ENCODE measurements around the gene PAPPA.

PAPPA gene

DNA sequence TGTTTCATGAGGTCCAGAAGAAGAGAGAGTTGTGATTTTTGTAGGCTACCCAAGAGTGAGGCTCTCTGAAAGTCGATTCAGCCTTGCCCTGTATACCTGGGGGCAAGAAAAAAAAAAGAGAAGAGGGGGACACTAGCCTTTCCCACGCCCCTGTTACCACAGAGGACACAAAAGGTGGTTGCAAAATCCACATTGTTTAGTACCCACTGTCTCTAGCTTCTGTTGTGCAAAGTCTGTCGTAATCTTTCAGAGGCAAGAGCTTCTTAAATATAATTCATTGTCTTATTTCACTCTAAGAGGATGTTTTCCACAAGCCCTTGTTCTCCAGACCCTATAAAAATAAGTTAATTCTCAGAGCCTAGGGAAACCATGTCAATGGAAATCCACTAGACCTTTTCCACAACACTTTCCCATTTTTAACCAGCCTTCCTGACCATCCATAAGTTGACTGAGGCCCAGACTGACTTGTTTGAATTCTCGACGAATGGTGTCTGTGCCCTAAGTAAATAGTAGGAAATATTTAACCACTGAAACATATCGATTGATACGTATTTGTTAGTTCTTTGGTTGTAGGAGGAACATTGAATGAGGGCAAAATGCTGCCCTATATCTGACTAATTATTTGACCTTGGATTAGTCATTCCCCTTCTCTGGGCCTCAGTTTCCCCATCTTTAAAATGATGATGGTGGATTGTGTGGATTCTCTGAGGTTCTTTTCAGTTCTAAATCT, 182.7 kb downstream of the PAPPA start:
- Mint-ChIP-seq H3K4me1 (no peaks in the 10 kb centered on the region), H3K4me3 (no peak overlapping the region), H3K27me3 (no peaks in the 10 kb centered on the region), H3K9me3 (peaks cover 0 to 4% of the 10 kb centered on the region in 2 donors), H3K27ac (no peak overlapping the region)
- DNase-seq (no peak), ATAC-seq (no peak)

DNA sequence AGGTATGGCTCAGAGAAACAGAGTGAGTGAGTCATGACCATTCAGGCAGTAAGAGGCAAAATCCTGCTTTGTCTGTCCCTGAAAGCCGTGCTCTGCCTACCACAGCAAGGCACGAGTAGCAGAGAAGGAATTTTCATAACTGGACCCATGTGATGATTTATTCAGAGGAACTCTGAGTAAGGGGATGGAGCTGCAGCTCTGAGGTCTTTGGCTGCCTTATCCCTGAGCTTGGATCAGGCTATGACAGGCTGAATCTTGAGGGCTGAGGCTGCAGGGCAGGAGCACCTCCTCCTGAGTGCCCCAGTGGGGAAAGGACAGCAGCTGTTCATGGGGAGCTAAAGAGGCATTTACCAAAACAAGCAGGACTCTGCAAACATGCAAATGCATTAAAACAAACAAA, 183.4 kb downstream of the PAPPA start:
- peak overlapping the region in 1 of 2 donors; percentile 13 for H3K27ac Mint-ChIP-seq
- H3K4me3 Mint-ChIP-seq = no peak overlapping the region
- no peaks in the 10 kb centered on the region for H3K27me3 Mint-ChIP-seq
- no peaks in the 10 kb centered on the region for H3K4me1 Mint-ChIP-seq
- ATAC-seq = no peak
- H3K9me3 Mint-ChIP-seq = peaks cover 0 to 7% of the 10 kb centered on the region in 2 donors
- DNase-seq = no peak

DNA sequence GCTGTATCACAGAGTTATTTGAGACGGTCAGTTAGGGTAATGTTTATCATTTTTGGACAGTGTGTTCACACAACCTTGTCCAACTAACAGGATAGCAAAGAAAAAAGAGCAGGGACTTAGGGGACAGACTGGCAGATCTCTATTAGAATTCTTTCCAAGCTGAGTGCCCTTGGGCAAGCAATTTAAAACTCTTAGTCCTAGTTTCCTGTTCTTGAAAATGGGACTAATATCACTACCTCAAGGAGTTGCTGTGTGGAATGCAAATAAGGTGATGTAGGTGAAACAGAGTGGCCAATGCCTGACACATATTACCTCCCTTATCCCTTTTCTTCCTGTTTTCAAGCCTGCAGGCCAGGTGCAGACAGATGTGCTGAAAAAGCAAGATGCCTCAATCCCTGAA, 186.7 kb downstream of the PAPPA start:
- H3K27ac Mint-ChIP-seq = no peak overlapping the region
- peaks cover 0 to 7% of the 10 kb centered on the region in 2 donors for H3K9me3 Mint-ChIP-seq
- no peaks in the 10 kb centered on the region for H3K4me1 Mint-ChIP-seq
- DNase-seq (no peak), ATAC-seq (no peak)
- no peaks in the 10 kb centered on the region for H3K27me3 Mint-ChIP-seq
- no peak overlapping the region for H3K4me3 Mint-ChIP-seq

DNA sequence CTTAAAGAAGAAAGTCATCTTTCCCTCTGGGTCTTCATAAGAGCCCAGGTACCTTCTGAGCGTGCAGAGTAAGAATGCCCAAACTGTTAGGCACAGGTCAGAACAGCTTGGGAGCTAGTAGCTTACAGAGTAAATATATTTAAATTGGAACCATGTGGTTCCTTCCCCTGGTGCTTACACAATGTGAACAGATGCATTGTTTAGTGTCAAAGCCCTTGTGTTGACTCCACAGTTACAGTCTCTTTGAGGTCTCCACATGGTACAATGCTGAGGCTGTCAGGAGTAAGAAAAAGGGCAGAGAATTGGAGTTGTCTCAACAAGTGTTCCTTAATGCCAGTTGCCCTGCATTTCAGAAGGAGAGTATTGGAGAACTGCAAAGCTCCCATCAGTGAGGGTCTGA, 188.5 kb downstream of the PAPPA start:
- peaks cover 0 to 7% of the 10 kb centered on the region in 2 donors for H3K9me3 Mint-ChIP-seq
- H3K27me3 Mint-ChIP-seq = no peaks in the 10 kb centered on the region
- no peak overlapping the region for H3K27ac Mint-ChIP-seq
- DNase-seq = no peak
- no peaks in the 10 kb centered on the region for H3K4me1 Mint-ChIP-seq
- no peak for ATAC-seq
- no peak overlapping the region for H3K4me3 Mint-ChIP-seq

DNA sequence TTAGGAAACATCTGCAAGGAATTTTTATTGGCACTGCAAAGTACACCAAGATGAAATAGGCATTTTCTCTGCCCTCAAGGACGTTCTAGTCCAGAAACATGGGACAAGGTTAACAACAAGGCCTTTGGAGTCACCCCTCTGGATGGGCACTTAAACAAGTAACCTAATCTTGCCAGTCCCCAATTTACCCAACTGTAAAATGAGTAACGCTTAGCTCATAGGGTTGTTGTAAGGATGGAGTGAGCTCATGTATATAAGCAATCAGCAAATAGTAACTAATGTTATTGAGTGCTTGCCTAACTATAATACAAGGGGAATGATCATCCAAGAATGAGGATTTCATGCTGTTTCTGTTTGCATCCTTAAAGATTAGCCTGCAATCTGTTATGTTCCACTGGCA, 189.3 kb downstream of the PAPPA start:
- H3K4me3 Mint-ChIP-seq = no peak overlapping the region
- no peaks in the 10 kb centered on the region for H3K27me3 Mint-ChIP-seq
- no peak for DNase-seq

DNA sequence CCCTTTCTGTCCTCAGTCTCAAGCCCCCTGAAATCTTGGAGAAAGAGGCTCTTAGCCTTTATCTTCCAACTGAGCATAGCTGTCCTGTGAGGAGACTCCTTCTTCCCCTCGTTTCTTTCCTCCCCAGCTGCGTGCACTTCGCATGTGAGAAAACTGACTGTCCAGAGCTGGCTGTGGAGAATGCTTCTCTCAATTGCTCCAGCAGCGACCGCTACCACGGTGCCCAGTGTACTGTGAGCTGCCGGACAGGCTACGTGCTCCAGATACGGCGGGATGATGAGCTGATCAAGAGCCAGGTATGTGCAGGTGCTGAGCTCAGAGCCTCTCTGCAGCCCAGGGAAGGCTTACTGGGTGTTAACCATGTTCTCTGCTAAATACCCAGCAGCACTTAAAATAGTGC, 190.8 kb downstream of the PAPPA start:
- Mint-ChIP-seq H3K4me1 (no peaks in the 10 kb centered on the region), H3K9me3 (peaks cover 0 to 7% of the 10 kb centered on the region in 2 donors), H3K27ac (no peak overlapping the region), H3K4me3 (no peak overlapping the region), H3K27me3 (no peaks in the 10 kb centered on the region)
- ATAC-seq (no peak), DNase-seq (no peak)

More for the DNA sequence above, 189.3 kb downstream of the PAPPA start:
- H3K9me3 Mint-ChIP-seq = peaks cover 0 to 7% of the 10 kb centered on the region in 2 donors
- no peaks in the 10 kb centered on the region for H3K4me1 Mint-ChIP-seq
- H3K27ac Mint-ChIP-seq = no peak overlapping the region
- no peak for ATAC-seq

DNA sequence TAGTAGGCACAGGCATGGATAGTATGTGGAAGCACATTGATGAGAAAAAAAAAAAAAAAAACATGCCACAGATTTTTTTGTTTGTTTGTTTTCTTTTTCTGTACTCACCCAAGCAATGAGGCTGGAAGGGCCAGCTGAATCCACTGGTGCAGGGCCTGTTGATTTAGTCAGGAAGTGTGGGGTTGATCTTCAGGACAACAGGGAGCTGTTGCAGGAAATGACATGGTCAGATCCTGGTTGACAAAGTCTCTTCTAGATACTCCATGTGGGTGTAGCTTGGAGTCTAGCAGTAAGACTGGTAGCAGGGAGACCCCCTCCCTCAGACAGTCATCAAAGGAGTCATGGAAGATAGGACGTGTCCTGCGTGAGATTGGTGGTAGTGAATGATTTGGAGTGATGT, 191.8 kb downstream of the PAPPA start:
- no peak for ATAC-seq
- Mint-ChIP-seq H3K9me3 (peaks cover 0 to 7% of the 10 kb centered on the region in 2 donors), H3K27me3 (no peaks in the 10 kb centered on the region), H3K4me3 (no peak overlapping the region), H3K27ac (no peak overlapping the region), H3K4me1 (no peaks in the 10 kb centered on the region)
- no peak for DNase-seq

DNA sequence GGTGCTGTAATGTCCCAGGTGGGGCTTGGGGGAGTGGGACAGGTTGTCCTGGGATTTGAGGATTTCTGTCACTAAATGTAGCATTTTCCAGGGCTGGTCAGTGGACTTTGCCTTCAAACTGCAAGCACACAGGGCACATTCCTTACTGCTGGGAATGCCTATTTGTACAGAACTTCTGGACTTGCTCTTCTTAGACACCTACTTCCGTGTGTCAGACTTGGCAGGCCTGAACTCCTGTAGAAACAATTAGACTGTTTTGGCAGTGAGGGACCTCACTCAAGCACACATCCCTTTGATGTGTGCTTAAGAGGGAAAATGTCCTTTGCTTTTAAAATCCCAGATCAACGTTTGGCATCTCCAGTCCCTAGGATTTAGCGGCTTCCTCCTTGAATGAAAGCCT, 192.2 kb downstream of the PAPPA start:
- ATAC-seq (no peak), DNase-seq (no peak)
- no peak overlapping the region for H3K27ac Mint-ChIP-seq
- H3K4me3 Mint-ChIP-seq = no peak overlapping the region
- H3K27me3 Mint-ChIP-seq = no peaks in the 10 kb centered on the region
- H3K9me3 Mint-ChIP-seq = peaks cover 0 to 7% of the 10 kb centered on the region in 2 donors
- no peaks in the 10 kb centered on the region for H3K4me1 Mint-ChIP-seq

DNA sequence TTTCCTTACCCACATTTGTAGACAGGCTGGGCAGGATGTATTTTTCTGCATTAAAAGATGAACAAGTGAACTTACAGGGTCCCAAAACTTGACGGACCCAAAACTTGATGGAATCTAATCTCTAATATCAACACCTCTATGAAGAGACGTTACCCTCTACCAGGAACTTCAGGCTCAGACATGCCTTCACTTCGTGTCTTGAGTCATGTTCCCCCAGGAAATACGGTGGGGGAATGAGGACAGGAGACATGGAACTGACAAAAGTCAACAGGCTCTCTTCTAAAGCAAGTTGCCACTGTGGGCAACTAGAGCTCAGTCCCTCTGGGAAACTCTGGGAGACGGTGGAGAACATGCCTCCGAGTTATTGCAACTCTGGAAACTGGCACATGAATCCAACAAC, 196.1 kb downstream of the PAPPA start:
- H3K4me3 Mint-ChIP-seq = no peak overlapping the region
- no peak for ATAC-seq
- no peak for DNase-seq

DNA sequence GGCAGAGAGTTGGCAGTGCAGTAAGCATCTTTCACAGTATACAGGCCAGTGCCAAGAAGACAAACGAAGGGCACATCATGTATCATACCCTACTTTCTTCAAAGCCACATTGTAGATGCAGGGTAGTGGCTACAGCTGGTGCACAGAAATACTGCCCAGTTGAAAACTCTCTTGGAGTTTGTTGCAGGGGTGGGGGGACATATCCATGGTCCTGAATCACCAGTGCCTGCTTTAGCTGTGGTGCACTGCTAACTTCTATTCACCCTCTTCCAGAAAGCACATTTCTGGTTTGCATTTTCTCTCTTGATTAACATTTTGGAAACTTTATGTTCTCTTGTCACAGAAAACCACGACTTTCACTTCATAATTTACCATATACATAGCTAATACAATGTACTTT, 196.6 kb downstream of the PAPPA start:
- no peak for DNase-seq
- Mint-ChIP-seq H3K4me1 (no peaks in the 10 kb centered on the region), H3K4me3 (no peak overlapping the region), H3K9me3 (peaks cover 0 to 9% of the 10 kb centered on the region in 2 donors), H3K27ac (no peak overlapping the region), H3K27me3 (peaks cover 11% of the 10 kb centered on the region)
- ATAC-seq = no peak

More for the DNA sequence above, 196.1 kb downstream of the PAPPA start:
- H3K27ac Mint-ChIP-seq = no peak overlapping the region
- peaks cover 0 to 4% of the 10 kb centered on the region in 2 donors for H3K9me3 Mint-ChIP-seq
- peaks cover 6% of the 10 kb centered on the region for H3K27me3 Mint-ChIP-seq
- H3K4me1 Mint-ChIP-seq = no peaks in the 10 kb centered on the region

DNA sequence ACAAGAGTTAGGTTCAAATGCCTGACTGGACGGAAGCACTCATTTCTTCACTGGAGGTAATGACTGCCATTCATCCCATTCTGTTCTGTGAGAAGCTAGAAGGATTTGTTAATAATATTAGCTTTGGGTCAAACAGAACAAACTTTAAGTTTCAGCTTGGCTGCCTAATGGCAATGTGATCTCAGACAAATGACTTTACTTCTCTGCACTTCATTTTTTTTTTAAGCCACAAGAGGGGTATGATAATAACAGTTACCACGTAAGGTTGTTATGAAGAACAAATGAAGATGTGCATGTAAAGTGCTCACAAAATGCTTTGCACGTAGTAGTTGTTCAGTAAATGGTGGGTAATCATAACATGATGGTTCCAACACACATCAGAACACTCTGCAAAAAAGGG, 199.4 kb downstream of the PAPPA start:
- ATAC-seq (no peak), DNase-seq (no peak)
- Mint-ChIP-seq H3K9me3 (peaks cover 0 to 10% of the 10 kb centered on the region in 2 donors), H3K27me3 (peaks cover 12% of the 10 kb centered on the region), H3K4me1 (no peaks in the 10 kb centered on the region), H3K4me3 (no peak overlapping the region), H3K27ac (no peak overlapping the region)

DNA sequence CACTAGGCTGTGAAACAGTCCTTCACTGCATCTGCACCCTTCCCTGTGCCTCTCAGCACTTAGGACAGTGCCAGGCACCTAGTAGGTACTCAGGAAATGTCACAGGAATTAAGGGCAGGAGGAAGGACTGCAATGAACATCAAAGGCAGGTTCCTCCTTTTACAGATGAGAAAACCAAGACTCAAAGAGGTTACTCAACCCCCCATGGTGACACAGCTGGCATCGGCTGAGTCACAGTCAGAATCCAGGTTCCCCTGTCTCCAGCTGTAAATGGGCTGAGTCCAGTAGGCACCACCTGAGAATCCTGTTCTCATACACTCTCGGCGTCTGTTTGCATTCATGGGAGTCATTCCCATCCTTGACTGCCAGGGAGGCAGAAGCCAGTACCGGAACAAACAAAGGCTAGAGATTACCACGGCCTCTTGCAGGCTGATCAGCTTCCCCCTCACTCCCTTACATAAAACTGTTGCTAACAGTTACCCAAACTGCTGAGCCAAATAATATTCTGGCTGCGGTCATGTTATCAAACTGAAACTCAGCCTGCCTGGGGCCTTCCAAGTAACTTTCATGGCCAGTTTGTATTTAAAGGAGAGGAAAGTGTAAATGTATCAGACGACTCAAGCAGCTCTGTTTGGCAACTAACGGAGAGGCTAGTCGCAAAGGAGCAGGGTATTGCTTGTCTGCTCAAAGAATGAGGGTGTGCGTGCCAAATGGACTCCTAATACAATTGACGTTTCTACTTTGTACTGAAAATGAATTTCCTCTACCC, 201.7 kb downstream of the PAPPA start:
- no peak for ATAC-seq
- DNase-seq = no peak
- Mint-ChIP-seq H3K27ac (no peak overlapping the region), H3K4me1 (no peaks in the 10 kb centered on the region), H3K27me3 (peaks cover 12% of the 10 kb centered on the region), H3K9me3 (peaks cover 0 to 10% of the 10 kb centered on the region in 2 donors), H3K4me3 (no peak overlapping the region)

DNA sequence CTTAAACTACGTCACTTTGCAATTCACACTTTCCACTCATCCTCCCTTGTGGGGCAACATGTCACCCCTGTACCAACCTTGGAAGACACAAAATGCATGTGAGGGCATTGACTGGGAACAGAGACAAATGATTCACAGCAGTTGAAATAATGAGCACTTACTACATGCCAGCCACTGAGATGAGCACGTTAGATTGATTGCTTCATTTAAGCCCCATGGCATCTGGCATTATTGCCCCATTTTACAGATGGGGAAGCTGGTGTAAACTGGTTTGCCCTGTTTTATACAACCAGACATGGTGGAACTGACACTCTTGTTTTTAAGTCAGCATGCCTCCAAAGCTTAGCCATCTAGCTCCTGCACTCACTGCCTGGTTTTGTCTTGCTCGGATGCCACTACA, 204.7 kb downstream of the PAPPA start:
- Mint-ChIP-seq H3K27ac (no peak overlapping the region), H3K4me3 (no peak overlapping the region), H3K4me1 (no peaks in the 10 kb centered on the region), H3K27me3 (peaks cover 12% of the 10 kb centered on the region), H3K9me3 (peaks cover 0 to 10% of the 10 kb centered on the region in 2 donors)
- ATAC-seq = no peak
- no peak for DNase-seq

DNA sequence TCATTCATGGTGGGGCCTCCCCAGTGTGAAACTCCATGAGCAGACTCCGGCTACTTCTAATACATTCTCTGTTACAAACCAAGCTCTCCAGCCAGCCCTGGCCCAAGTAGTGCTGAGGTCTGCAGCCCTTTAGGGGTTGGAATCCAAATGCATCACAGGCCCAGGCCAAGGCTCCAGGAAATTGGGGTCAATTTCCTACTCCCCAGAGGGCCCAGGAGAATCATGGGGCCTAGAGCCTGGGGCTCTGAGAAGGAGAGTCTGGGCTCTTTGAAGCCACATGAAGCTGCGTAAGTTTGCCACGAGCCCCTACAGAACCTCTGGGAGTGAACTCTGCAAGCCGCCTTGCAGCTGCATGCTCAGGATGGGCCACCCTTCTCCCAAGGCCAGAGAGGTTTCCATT, 206.4 kb downstream of the PAPPA start:
- Mint-ChIP-seq H3K27ac (no peak overlapping the region), H3K4me1 (no peaks in the 10 kb centered on the region), H3K9me3 (peaks cover 0 to 3% of the 10 kb centered on the region in 2 donors), H3K4me3 (no peak overlapping the region), H3K27me3 (peaks cover 3% of the 10 kb centered on the region)
- no peak for ATAC-seq
- DNase-seq = no peak

DNA sequence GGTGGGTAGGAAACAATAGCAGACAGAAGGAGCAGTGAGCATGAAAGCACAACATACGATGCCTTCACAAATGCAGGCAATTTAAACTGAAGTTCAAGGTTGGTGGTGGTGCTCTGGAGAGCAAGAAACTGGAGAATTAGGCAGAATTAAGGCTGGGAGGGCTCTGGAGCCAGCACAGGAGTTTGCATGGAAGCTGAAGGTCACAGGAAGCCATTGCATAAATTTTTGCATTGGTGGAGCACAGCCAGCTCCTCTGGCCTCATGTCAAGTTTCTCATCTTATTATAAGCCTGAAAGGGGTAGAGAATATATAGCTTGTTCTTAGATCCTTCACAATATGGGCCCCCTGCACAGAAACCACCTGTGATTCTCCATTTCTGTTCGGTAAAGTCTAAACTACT, 207.4 kb downstream of the PAPPA start:
- no peaks in the 10 kb centered on the region for H3K9me3 Mint-ChIP-seq
- no peak overlapping the region for H3K4me3 Mint-ChIP-seq
- H3K27me3 Mint-ChIP-seq = no peaks in the 10 kb centered on the region
- ATAC-seq (no peak), DNase-seq (no peak)
- no peaks in the 10 kb centered on the region for H3K4me1 Mint-ChIP-seq
- H3K27ac Mint-ChIP-seq = no peak overlapping the region

DNA sequence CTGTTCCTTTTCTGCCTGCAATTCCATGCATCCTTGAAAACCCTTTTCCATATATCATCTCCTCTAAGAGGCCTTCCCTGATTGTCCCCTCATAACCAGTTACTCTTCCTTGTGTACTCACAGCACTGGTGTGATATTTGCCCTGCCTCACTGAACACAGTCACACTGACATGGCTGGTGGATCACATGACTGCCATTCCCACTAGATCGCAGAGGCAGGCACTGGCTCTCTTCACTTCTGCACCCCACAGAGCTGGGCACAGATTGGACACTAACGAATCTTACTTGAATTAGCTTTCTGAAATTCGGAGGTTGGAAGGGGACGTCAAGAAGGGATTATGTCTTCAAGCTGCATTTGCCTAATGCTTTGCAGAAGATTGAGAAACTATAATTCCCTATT, 208.0 kb downstream of the PAPPA start:
- Mint-ChIP-seq H3K9me3 (no peaks in the 10 kb centered on the region), H3K27ac (no peak overlapping the region), H3K4me1 (no peaks in the 10 kb centered on the region), H3K27me3 (no peaks in the 10 kb centered on the region), H3K4me3 (no peak overlapping the region)
- no peak for ATAC-seq
- no peak for DNase-seq

Measured in stimulated activated naive CD8-positive, alpha-beta T cell treated with anti-CD3 and anti-CD28 coated beads, Interleukin-15, amount 100 ng/mL, for 72 hours (primary cell).